Liver (tissue), 9 donors: ENCODE measurements around the gene GNA15. TPM values are rescaled to one million over a fixed set of nuclear protein-coding genes. Genes with fewer than 3 reads are reported as not detected.

Source experiments
- DNase-seq: peaks from one replicate; pipeline ENCODE4 v3.0.0-alpha.2; 2017; ENCODE audit warnings: low spot score
- H3K27ac ChIP-seq, 2 donors: one replicate each; pipeline ENCODE4 v1.7.0; 2013; ENCODE audit warnings: inconsistent platforms in 2 of 2, low read length in 2 of 2, control low read depth in 1 of 2, low read depth in 1 of 2, mild to moderate bottlenecking in 1 of 2
- H3K27me3 ChIP-seq, 4 donors: one replicate each; pipeline versions ENCODE4 v1.6.1 to v1.7.0; 2013; ENCODE audit warnings: low read length in 3 of 4, inconsistent platforms in 1 of 4, mild to moderate bottlenecking in 1 of 4, moderate library complexity in 1 of 4; ENCODE audit not compliant: control insufficient read depth in 4 of 4, insufficient read depth in 4 of 4
- H3K36me3 ChIP-seq, 4 donors: one replicate each; pipeline versions ENCODE4 v1.6.1 to v1.7.0; 2013; ENCODE audit warnings: low read length in 3 of 4, mild to moderate bottlenecking in 3 of 4, low read depth in 1 of 4, moderate library complexity in 1 of 4; ENCODE audit not compliant: control insufficient read depth in 4 of 4, insufficient read depth in 3 of 4
- H3K4me1 ChIP-seq, 4 donors: one replicate each; pipeline versions ENCODE4 v1.6.1 to v1.7.0; 2013; ENCODE audit warnings: low read length in 3 of 4, mild to moderate bottlenecking in 3 of 4, moderate library complexity in 1 of 4; ENCODE audit not compliant: control insufficient read depth in 4 of 4, insufficient read depth in 4 of 4
- H3K4me3 ChIP-seq, 3 donors: one replicate each; pipeline versions ENCODE4 v1.6.1 to v1.7.0; 2013; ENCODE audit warnings: low read length in 3 of 3, control low read depth in 1 of 3, low read depth in 1 of 3, mild to moderate bottlenecking in 1 of 3
- H3K9ac ChIP-seq, 2 donors: one replicate each; pipeline ENCODE4 v1.7.0; 2013; ENCODE audit warnings: low read length in 2 of 2, mild to moderate bottlenecking in 2 of 2, moderate library complexity in 2 of 2, control low read depth in 1 of 2, low read depth in 1 of 2
- H3K9me3 ChIP-seq, 4 donors: one replicate each; pipeline versions ENCODE4 v1.6.1 to v1.7.0; 2013; ENCODE audit warnings: low read length in 3 of 4; ENCODE audit not compliant: control insufficient read depth in 4 of 4
- FOXA1 ChIP-seq: IDR thresholded peaks from 2 replicates; pipeline ENCODE4 v1.6.1; 2016; ENCODE audit warnings: antibody characterized with exemption
- HNF4A ChIP-seq, 2 donors: conservative IDR thresholded peaks; 2 replicates each; pipeline ENCODE4 v1.6.1; 2016; ENCODE audit warnings: antibody characterized with exemption in 2 of 2, mild to moderate bottlenecking in 2 of 2
- SP1 ChIP-seq: IDR thresholded peaks from 2 replicates; pipeline ENCODE4 v1.6.1; 2018; ENCODE audit warnings: antibody characterized with exemption, mild to moderate bottlenecking
- TAF1 ChIP-seq: conservative IDR thresholded peaks from 2 replicates; pipeline ENCODE4 v1.6.1; 2016; ENCODE audit warnings: antibody characterized with exemption, mild to moderate bottlenecking
- WGBS: extraction: QIAGEN DNeasy Blood & Tissue Kit; methylation state at CpG from one replicate; pipeline ENCODE4 v1.1.7; 2013; 5-methylcytosine and 5-hydroxymethylcytosine counted together
- polyA plus RNA-seq, 2 donors: library from polyadenylated mRNA; stranded (reverse) in 1 of 2; unstranded in 1 of 2; fragments of 200-250 nt in 1 of 2; fragments of >200 nt in 1 of 2; fragmentation: Nextera tagmentation in 1 of 2; extraction: Ambion mirVana in 1 of 2; gene quantifications; one replicate each; pipeline versions ENCODE4 v1.2.1 to v1.2.3, GENCODE V29; 2013 to 2015
- total RNA-seq, 2 donors: library from RNA; depleted of rRNA; stranded (reverse); fragments of >200 nt; gene quantifications; one replicate each; pipeline ENCODE4 v1.2.3, GENCODE V29; 2014
- TF ChIP-seq, protein P1 (sequence below): IDR thresholded peaks from 2 replicates; pipeline ENCODE4 v1.6.1; 2016; ENCODE audit warnings: antibody characterized with exemption
- TF ChIP-seq, protein P2 (sequence below): IDR thresholded peaks from 2 replicates; pipeline ENCODE4 v1.6.1; 2016; ENCODE audit warnings: antibody characterized with exemption
- TF ChIP-seq, protein P3 (sequence below): IDR thresholded peaks from 2 replicates; pipeline ENCODE4 v1.6.1; 2016; ENCODE audit warnings: antibody characterized with exemption
- TF ChIP-seq, protein P4 (sequence below): IDR thresholded peaks from 2 replicates; pipeline ENCODE4 v1.6.1; 2016; ENCODE audit warnings: antibody characterized with exemption, mild to moderate bottlenecking
- TF ChIP-seq, protein P5 (sequence below): fragments of 150-350 bp; IDR thresholded peaks from 2 replicates; pipeline ENCODE4 v1.5.1; 2017; ENCODE audit warnings: improper control_type of control experiment, low read depth, low read length; ENCODE audit not compliant: missing input control
- donor health status: healthy.
- donor health status: healthy.
- donor health status: healthy.
- donor health status: healthy.
- donor health status: healthy.

GNA15 gene
- total and polyA plus RNA-seq, 4 donors: 0.11 to 10.4 (median 1.4) TPM

DNA sequence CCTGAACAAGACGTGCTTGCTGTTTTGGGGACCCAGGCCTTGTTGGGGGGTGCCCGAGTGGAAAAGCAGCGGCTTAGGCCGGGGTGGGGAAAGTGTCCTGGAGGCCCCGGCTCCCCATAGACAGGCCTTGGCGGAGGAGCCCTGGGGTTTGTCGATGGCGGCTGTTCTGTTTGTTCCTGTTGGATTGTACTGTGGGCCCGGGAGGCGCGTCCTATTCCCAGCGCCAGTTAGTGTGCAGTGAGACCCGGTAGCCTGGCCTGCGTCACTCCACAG lies 61.0 kb downstream of the GNA15 start:
- Histone ChIP-seq H3K4me1 (no peaks in the 10 kb centered on the region), H3K27ac (no peak overlapping the region), H3K27me3 (no peaks in the 10 kb centered on the region), H3K9ac (no peak overlapping the region), H3K36me3 (peaks cover 2 to 20% (median 2%) of the 10 kb centered on the region in 4 donors), H3K4me3 (no peak overlapping the region), H3K9me3 (no peaks in the 10 kb centered on the region)
- TF ChIP-seq, protein P1, sequence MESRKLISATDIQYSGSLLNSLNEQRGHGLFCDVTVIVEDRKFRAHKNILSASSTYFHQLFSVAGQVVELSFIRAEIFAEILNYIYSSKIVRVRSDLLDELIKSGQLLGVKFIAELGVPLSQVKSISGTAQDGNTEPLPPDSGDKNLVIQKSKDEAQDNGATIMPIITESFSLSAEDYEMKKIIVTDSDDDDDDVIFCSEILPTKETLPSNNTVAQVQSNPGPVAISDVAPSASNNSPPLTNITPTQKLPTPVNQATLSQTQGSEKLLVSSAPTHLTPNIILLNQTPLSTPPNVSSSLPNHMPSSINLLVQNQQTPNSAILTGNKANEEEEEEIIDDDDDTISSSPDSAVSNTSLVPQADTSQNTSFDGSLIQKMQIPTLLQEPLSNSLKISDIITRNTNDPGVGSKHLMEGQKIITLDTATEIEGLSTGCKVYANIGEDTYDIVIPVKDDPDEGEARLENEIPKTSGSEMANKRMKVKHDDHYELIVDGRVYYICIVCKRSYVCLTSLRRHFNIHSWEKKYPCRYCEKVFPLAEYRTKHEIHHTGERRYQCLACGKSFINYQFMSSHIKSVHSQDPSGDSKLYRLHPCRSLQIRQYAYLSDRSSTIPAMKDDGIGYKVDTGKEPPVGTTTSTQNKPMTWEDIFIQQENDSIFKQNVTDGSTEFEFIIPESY: no peak
- TF ChIP-seq SP1: no peak
- TF ChIP-seq, protein P2, sequence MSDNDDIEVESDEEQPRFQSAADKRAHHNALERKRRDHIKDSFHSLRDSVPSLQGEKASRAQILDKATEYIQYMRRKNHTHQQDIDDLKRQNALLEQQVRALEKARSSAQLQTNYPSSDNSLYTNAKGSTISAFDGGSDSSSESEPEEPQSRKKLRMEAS: no peak
- 96% methylated on average over 14 of the region's 14 CpGs for WGBS
- no peak for DNase-seq

DNA sequence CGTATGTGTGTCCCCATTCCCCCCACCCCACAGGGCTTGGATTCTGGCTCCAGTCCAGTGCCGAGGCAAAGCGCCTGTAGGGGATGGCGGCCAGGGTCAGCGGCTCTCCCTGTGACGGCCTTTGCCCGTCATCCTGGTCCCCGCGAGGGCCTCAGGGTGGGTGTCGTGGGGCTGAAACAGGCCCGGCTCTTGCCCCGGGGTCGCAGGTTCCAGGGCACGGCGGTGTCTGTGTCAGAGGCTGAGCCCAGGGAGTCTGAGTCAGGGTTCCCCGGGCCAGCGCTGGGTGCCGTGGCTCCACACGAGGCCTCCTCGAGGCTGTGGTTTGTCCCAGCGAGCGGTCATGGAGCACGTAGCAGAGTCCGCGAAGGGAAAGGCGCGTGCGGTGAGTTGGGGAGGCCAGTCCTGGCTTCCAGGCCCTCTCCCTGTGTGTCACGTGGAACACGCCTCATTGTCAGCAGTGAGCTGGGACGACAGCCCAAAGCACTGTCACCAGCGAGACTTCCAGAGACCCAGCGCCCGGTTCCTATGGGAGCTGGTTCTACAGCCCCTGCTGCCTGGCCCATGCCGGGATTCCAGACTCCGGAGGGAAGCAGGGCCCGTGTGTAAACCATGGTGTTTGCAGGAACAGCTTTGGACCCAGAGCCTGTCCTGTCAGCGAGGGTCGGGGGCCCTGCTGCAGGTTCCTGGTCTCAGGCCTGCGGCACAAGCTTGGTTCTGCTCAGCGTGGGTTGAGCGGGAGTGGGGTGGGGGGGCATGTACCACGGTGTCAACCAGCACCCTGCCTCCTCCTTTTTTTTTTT lies 63.3 kb downstream of the GNA15 start:
- WGBS: 95% methylated on average over 43 of the region's 43 CpGs
- H3K9ac ChIP-seq: no peak overlapping the region
- H3K9me3 ChIP-seq: no peaks in the 10 kb centered on the region
- no peak overlapping the region for H3K4me3 ChIP-seq
- H3K27ac ChIP-seq: no peak overlapping the region
- DNase-seq: no peak
- H3K27me3 ChIP-seq: no peaks in the 10 kb centered on the region
- no peaks in the 10 kb centered on the region for H3K4me1 ChIP-seq
- H3K36me3 ChIP-seq: peaks cover 2 to 18% (median 4%) of the 10 kb centered on the region in 4 donors
- TF ChIP-seq, protein P3, sequence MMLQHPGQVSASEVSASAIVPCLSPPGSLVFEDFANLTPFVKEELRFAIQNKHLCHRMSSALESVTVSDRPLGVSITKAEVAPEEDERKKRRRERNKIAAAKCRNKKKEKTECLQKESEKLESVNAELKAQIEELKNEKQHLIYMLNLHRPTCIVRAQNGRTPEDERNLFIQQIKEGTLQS: no peak
- no peak for TF ChIP-seq TAF1
- TF ChIP-seq, protein P4, sequence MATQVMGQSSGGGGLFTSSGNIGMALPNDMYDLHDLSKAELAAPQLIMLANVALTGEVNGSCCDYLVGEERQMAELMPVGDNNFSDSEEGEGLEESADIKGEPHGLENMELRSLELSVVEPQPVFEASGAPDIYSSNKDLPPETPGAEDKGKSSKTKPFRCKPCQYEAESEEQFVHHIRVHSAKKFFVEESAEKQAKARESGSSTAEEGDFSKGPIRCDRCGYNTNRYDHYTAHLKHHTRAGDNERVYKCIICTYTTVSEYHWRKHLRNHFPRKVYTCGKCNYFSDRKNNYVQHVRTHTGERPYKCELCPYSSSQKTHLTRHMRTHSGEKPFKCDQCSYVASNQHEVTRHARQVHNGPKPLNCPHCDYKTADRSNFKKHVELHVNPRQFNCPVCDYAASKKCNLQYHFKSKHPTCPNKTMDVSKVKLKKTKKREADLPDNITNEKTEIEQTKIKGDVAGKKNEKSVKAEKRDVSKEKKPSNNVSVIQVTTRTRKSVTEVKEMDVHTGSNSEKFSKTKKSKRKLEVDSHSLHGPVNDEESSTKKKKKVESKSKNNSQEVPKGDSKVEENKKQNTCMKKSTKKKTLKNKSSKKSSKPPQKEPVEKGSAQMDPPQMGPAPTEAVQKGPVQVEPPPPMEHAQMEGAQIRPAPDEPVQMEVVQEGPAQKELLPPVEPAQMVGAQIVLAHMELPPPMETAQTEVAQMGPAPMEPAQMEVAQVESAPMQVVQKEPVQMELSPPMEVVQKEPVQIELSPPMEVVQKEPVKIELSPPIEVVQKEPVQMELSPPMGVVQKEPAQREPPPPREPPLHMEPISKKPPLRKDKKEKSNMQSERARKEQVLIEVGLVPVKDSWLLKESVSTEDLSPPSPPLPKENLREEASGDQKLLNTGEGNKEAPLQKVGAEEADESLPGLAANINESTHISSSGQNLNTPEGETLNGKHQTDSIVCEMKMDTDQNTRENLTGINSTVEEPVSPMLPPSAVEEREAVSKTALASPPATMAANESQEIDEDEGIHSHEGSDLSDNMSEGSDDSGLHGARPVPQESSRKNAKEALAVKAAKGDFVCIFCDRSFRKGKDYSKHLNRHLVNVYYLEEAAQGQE: no peak
- TF ChIP-seq, protein P5, sequence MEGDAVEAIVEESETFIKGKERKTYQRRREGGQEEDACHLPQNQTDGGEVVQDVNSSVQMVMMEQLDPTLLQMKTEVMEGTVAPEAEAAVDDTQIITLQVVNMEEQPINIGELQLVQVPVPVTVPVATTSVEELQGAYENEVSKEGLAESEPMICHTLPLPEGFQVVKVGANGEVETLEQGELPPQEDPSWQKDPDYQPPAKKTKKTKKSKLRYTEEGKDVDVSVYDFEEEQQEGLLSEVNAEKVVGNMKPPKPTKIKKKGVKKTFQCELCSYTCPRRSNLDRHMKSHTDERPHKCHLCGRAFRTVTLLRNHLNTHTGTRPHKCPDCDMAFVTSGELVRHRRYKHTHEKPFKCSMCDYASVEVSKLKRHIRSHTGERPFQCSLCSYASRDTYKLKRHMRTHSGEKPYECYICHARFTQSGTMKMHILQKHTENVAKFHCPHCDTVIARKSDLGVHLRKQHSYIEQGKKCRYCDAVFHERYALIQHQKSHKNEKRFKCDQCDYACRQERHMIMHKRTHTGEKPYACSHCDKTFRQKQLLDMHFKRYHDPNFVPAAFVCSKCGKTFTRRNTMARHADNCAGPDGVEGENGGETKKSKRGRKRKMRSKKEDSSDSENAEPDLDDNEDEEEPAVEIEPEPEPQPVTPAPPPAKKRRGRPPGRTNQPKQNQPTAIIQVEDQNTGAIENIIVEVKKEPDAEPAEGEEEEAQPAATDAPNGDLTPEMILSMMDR: no peak
- no peak for TF ChIP-seq HNF4A (conservative IDR thresholded peaks at IDR 0.05)
- no peak for TF ChIP-seq FOXA1
